GM21515 (cell line): ENCODE measurements around the gene PGR.

Experiments used
- ATAC-seq: cut with Tn5 transposase; IDR thresholded peaks from one replicate; pipeline ENCODE4 v1.9.1; 2021; ENCODE audit not compliant: unreplicated experiment

The PGR gene

GRCh38 chr11:101083335-101083734, 46.3 kb downstream of the PGR start:
- no peak for ATAC-seq

GRCh38 chr11:101082813-101083212, 46.8 kb downstream of the PGR start:
- ATAC-seq = no peak

DNA sequence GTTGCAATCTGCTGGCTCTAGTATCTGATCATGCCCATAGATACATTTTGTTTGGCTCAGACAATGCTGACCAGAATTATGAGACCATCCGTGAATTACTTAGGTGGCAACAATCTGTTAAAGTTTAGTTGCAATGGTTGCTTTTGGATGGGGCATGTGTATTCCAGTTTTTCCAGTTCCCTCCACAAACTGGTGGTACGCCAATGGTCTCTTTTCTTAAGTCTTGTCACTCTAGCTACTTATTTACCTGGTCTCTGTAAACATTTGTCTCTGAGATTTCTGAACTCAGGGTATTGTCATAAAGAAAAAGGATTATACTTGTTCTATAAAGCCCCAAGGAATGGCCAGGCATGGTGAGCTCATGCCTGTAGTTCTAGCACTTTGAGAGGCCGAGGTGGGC, 65.9 kb downstream of the PGR start:
- no peak for ATAC-seq

DNA sequence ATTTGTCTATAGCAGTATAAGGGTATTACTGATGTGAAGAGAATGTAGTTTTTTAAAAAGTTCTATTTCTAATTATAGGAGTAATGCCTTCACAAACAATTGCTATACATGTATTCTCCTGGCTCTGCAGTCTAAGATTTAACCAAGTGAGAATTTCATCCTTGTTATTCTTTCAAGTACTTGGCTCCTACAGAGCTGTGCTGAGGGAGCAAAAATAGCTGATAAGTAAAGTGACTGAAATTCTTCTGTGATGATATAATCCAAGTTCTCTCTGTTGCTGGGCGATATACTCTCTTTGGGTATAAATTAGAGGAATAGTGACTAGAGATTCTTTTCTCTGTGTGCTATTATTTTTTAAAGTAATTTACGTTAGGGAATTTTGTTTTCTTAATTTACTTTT, 68.0 kb downstream of the PGR start:
- no peak for ATAC-seq

GRCh38 chr11:101059331-101059730, 70.3 kb downstream of the PGR start:
- ATAC-seq = no peak

DNA sequence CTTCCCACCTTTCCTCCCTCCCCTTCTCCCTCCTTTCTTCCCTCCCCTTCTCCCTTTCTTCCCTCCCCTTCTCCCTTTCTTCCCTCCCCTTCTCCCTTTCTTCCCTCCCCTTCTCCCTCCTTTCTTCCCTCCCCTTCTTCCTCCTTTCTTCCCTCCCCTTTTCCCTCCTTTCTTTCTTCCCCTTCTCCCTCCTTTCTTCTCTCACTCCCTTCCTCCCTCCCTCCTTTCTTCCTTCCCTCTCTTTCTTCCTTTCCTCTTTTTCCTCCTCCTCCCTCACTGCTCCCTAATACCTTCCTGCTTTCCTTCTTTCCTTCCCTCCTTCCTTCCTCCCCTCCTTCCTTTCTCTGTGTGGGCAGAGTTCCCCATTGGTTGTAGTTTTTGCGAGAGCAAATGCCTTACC, 76.1 kb downstream of the PGR start:
- ATAC-seq = no peak

- ATAC-seq = no peak
Measured at GRCh38 chr11:101051677-101052076, 77.9 kb downstream of the PGR start.

DNA sequence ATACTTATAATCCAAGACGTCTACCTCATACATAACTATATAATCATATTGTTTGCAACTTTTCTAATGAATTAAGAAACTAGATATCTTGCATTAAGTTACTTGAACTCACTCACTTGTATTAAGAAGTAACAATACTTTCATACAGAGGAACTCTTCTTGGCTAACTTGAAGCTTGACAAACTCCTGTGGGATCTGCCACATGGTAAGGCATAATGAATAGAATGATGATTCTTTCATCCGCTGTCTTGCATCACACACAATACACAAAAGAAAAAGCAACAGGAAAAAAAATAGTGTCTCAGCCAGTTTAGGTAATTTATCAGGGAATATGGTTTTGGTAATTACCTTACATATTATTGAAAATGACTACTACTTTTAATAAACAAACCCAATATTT, 79.8 kb downstream of the PGR start:
- no peak for ATAC-seq

GRCh38 chr11:101049123-101049522, 80.5 kb downstream of the PGR start:
- no peak for ATAC-seq

- no peak for ATAC-seq
Measured at GRCh38 chr11:101048479-101048878, 81.1 kb downstream of the PGR start.

DNA sequence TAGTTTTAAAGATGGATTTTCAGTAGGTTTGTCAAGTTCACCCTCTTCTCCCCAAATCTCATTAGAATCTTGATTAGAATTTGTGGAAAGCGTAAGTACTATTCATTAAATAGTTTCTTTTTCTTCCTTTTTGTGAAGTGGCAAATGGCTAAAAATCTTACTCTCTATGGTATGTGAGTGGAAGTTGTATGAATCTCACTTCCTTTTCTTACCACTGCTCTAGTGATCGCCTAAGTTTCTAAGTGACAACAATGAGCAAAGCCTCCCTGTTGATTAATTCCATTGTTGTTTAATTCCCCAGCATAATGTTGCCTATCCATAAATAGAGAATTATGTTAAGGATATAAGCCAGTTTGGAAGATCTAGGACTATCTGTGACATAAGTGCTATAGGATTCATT, 82.7 kb downstream of the PGR start:
- ATAC-seq = peak; percentile 74

DNA sequence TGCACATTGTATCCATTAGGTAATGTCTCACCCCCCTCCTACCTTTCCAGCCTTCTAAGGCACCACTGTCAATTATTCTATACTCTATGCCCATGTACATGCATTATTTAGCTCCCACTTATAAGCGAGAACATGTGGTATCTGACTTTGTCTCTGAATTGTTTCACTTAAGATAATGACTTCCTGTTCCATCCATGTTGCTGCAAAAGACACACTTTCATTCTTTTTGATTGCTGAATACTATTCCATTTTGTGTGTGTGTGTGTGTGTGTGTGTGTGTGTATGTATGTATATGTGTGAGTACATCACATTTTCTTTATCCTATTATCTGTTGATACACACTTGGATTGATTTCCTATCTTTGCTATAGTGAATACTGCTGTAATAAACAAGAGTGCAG, 84.2 kb downstream of the PGR start:
- no peak for ATAC-seq

DNA sequence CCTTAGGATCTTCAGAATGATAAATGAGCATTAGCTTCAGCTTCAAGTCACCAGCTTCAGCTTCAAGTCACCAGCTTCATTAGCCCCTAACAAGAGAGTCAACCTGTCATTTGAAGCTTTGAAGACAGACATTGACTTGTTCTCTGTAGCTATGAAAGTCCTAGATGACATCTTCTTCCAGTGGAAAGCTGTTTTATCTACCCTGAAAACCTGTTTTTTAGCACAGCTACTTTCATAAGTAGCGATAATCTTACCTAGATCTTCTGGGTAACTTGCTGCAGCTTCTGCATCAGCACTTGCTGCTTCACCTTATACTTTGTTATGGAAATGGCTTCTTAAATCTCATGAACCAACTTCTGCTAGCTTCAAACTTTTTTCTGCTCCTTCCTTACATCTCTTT, 85.7 kb downstream of the PGR start:
- ATAC-seq = no peak

GRCh38 chr11:101035872-101036271, 93.7 kb downstream of the PGR start:
- no peak for ATAC-seq

DNA sequence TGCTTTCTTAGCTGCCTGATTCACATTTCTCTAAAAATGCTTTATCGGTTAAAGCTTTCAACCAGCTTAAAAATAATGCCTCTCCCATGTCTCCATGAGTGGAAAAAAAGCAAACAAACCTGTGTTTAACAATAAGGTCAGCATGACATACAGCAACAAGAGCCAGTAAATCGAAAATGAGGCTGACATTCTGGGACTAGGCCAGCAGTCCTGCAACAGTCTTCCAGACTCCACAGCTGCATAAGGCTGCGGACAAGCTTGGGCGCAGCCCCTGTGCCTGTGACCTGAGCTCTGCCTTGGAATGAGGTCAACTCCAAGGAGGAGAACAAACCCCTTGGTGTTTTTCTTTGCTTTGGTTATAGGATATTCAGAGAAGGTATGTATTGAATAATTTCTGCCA, 95.5 kb downstream of the PGR start:
- ATAC-seq = no peak

DNA sequence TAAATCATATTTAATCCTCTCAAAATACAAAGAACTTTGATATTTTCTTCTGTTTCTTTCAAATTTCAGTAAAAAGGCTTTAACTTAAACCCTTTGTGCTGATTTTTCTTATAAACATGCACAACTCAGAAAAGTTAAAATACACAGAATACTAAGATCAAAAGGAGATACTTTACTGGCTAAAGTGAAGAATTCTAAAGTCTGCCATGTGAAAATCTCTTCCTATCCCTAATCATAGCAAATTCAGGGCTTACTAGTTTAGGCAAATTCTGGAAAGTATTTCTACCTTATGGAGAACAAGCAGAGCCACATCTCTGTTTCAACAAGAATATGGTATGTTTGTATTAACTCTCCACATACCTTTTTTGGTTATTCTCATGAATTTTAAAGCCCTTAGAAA, 96.6 kb downstream of the PGR start:
- ATAC-seq = no peak

GRCh38 chr11:101031713-101032112, 97.9 kb downstream of the PGR start:
- no peak for ATAC-seq

- peak; percentile 57 for ATAC-seq
Measured at GRCh38 chr11:101030692-101031091, 98.9 kb downstream of the PGR start.

DNA sequence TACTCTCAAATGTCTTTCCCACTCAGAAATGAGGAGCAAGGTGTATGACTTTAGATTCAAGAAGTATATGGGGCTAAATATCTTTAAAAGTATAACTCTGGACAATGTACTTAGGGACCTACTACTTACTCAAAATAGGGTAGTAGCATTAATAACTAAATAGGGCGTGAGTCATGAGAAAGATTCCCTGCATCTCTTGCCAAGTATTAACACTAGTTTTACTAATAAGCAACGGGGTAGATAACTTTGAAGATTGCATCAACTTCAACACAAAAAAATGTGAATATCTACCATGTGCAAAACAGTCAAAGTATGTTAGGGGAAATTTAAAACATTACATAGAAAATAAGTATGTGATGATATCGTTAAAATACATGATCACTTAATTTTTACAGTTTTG, 99.6 kb downstream of the PGR start:
- ATAC-seq = no peak

DNA sequence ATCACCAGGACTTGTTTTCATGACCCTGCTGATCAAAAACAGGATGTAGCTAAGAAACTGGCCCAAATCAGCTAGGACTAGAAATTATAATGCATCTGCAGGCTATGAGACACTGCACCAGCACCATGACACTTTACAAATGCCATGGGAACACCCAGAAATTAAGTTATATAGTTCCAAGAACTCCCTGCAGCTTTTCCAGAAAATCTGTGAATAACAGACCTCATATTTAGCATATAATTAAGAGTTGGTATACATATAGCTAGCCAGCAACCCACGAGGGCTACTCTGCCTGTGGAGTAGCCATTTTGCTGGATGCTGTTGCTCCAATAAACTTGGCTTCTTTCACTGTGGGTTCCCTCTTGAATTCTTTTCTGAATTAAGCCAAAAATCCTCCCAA, 101.0 kb downstream of the PGR start:
- ATAC-seq = no peak

- no peak for ATAC-seq
Measured at GRCh38 chr11:101022256-101022655, 107.4 kb downstream of the PGR start.

GRCh38 chr11:101019870-101020269, 109.7 kb downstream of the PGR start:
- ATAC-seq = no peak

GRCh38 chr11:101014600-101015285, 114.9 kb downstream of the PGR start:
- ATAC-seq = no peak
